ENCODE measurements around the gene EBPL.

EBPL gene

GRCh38 chr13:49676581-49677298 is 14.5 kb downstream of the EBPL start:
- in situ Hi-C loops (cut with MboI; ENCODE audit: low sequenced_read_pairs): no loop called here

GRCh38 chr13:49670828-49671227 is 20.5 kb downstream of the EBPL start:
- in situ Hi-C loops (cut with MboI; ENCODE audit: low sequenced_read_pairs): loop anchor here (25.0 kb wide), 1 partner anchor 1391 kb away; no protein-coding TSS in a partner anchor

- in situ Hi-C loops (cut with MboI; ENCODE audit: low sequenced_read_pairs): loop anchor here (10.0 to 25.0 kb wide), 2 partner anchors 175 to 1392 kb away; no protein-coding TSS in a partner anchor
Observed at GRCh38 chr13:49669735-49670309, 21.5 kb downstream of the EBPL start.

- in situ Hi-C loops (cut with MboI; ENCODE audit: low sequenced_read_pairs): loop anchor here (10.0 to 25.0 kb wide), 2 partner anchors 177 to 1395 kb away; no protein-coding TSS in a partner anchor
Observed at GRCh38 chr13:49667773-49668172, 23.5 kb downstream of the EBPL start.

GRCh38 chr13:49664606-49665005 is 26.7 kb downstream of the EBPL start:
- in situ Hi-C loops (cut with MboI; ENCODE audit: low sequenced_read_pairs): loop anchor here (10.0 to 25.0 kb wide), 2 partner anchors 180 to 1398 kb away; no protein-coding TSS in a partner anchor

GRCh38 chr13:49657241-49657641 is 34.0 kb downstream of the EBPL start:
- in situ Hi-C loops (cut with MboI; ENCODE audit: low sequenced_read_pairs): loop anchor here (25.0 kb wide), 1 partner anchor 1405 kb away; no protein-coding TSS in a partner anchor

GRCh38 chr13:49655906-49656305 is 35.4 kb downstream of the EBPL start:
- in situ Hi-C loops (cut with MboI; ENCODE audit: low sequenced_read_pairs): loop anchor here (25.0 kb wide), 1 partner anchor 1406 kb away; no protein-coding TSS in a partner anchor

- in situ Hi-C loops (cut with MboI; ENCODE audit: low sequenced_read_pairs): loop anchor here (25.0 kb wide), 1 partner anchor 1408 kb away; no protein-coding TSS in a partner anchor
Observed at GRCh38 chr13:49654011-49654410, 37.3 kb downstream of the EBPL start.

- in situ Hi-C loops (cut with MboI; ENCODE audit: low sequenced_read_pairs): loop anchor here (25.0 kb wide), 1 partner anchor 1409 kb away; no protein-coding TSS in a partner anchor
Observed at GRCh38 chr13:49653478-49653877, 37.8 kb downstream of the EBPL start.

- in situ Hi-C loops (cut with MboI; ENCODE audit: low sequenced_read_pairs): loop anchor here (25.0 kb wide), 1 partner anchor 1410 kb away; no protein-coding TSS in a partner anchor
Observed at GRCh38 chr13:49652355-49653305, 38.7 kb downstream of the EBPL start.

GRCh38 chr13:49651570-49652354 is 39.5 kb downstream of the EBPL start:
- in situ Hi-C loops (cut with MboI; ENCODE audit: low sequenced_read_pairs): loop anchor here (25.0 kb wide), 1 partner anchor 1411 kb away; no protein-coding TSS in a partner anchor

GRCh38 chr13:49649963-49650312 is 41.3 kb downstream of the EBPL start:
- in situ Hi-C loops (cut with MboI; ENCODE audit: low sequenced_read_pairs): loop anchor here (25.0 kb wide), 1 partner anchor 1412 kb away; no protein-coding TSS in a partner anchor

- in situ Hi-C loops (cut with MboI; ENCODE audit: low sequenced_read_pairs): no loop called here
Observed at GRCh38 chr13:49649244-49649962, 41.9 kb downstream of the EBPL start.

GRCh38 chr13:49646688-49647087 is 44.6 kb downstream of the EBPL start:
- in situ Hi-C loops (cut with MboI; ENCODE audit: low sequenced_read_pairs): no loop called here

- in situ Hi-C loops (cut with MboI; ENCODE audit: low sequenced_read_pairs): no loop called here
Observed at GRCh38 chr13:49645451-49645850, 45.8 kb downstream of the EBPL start.

- in situ Hi-C loops (cut with MboI; ENCODE audit: low sequenced_read_pairs): no loop called here
Observed at GRCh38 chr13:49643035-49643646, 48.1 kb downstream of the EBPL start.

GRCh38 chr13:49641801-49642291 is 49.4 kb downstream of the EBPL start:
- in situ Hi-C loops (cut with MboI; ENCODE audit: low sequenced_read_pairs): no loop called here

- in situ Hi-C loops (cut with MboI; ENCODE audit: low sequenced_read_pairs): no loop called here
Observed at GRCh38 chr13:49638744-49639072, 52.6 kb downstream of the EBPL start.

Data from HL-60/S4 treated with phorbol 12-myristate 13-acetate at 8.2 ng/mL for 4 days and 3 days (cell line).